NCI-H2227 (cell line): ENCODE data around the gene TMEM109.

ENCODE experiments used
- DNase-seq: peaks from one replicate; lab custom pipeline; 2025; ENCODE audit not compliant: unreplicated experiment; lab: John Stamatoyannopoulos, UW

TMEM109 gene

DNA sequence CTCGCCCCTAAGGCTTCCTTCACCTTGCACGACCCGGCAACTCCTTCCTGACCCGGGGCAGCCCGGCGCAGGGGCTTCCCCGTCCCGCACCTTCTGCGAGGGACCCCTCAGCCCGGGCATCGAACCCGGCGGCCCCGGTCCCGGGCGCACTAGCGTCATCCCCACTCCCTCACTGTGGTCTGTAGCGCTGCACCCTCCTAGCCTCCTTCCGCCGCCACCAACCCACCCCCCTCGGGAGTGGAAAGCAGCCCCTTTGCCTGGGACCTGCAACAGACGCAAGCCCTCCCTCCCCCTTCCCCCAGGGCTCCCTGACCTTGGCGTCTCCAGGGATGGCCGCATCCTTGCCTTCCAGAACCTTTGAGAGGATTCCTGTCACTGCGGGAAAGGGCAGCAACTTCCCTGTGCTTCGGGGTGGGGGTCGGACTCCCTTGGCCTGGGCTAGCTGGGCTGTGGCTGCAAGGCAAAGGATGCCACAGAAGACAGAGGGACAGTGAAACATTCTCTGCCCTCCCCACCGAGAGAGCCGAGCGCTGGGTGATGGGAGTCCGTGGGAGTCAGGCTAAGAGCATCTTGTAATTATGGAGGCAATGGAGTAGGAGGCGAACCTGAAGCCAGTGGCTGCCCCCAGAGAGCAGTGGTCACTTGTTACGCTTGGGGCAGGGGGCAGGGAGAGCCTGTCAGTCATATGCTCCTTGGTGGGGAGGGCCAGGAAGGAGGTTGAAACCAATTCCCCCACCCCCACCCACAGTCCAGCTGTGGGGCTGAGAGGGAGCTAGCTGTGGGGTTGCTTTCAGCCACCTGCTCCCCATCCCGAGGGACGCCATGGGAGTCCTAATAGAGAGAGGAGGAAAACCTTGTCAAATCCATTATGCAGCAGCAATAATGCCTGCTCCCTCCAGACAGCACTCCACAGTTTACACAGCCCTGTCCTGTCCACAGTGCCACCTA, 11.2 kb downstream of the TMEM109 start:
- DNase-seq = peak; percentile 66

DNA sequence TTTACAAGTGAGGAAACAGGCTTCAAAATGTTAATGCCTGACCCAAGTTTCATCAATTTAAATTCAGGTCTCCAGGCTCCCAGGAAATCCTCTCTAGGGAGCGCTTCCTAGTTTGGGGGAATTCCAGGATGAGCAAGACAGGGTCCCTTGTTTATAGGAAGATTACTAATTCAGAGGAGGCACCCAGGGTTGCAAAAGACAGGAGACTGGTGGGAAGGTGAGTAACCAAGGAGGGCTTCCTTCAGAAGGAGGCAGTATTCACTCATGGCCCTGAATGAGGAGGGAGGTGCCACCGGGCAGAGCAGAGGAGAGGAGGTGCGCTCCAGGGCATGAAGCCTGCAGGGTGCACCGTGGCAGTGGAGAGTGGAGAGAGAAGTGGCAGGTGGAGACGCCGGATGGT, 11.9 kb downstream of the TMEM109 start:
- no peak for DNase-seq

- peak; percentile 36 for DNase-seq
Measured at GRCh38 chr11:60926500-60926899, 12.5 kb downstream of the TMEM109 start.

DNA sequence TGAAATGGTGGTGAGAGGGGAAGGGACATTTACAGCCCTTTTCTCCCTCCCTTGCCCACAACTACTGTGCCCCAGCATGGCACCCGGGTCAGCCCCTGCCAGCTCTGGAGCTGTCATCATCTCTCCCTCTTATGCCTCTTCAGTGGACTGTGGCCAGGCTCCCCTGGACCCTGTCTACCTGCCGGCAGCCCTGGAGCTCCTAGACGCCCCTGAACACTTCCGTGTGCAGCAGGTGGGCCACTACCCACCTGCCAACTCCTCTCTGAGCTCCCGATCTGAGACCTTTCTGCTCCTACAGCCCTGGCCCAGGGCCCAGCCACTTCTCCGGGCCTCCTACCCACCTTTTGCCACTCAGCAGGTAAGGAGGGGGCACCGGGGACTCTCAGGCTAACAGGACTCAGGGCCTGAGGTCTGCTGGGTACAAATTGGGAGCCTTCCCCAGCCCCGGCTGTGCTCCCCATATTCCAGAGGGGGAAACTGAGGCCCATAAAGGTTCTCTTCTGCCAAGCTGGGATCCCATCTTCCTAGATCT, 13.2 kb downstream of the TMEM109 start:
- DNase-seq = no peak

- no peak for DNase-seq
Measured at GRCh38 chr11:60927600-60927999, 13.6 kb downstream of the TMEM109 start.

DNA sequence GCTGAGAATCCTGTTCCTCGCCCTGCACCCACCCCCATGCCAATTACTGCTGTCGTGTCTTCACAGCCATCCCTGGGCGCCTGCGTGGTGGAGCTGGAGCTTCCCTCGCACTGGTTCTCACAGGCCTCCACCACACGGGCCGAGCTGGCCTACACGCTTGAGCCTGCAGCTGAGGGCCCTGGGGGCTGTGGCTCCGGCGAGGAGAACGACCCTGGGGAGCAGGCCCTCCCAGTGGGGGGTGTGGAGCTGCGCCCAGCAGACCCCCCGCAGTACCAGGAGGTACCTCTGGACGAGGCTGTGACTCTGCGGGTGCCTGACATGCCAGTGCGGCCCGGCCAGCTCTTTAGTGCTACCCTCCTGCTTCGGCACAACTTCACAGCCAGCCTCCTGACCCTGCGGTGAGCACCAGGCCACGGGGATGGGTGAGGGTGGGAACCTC, 14.6 kb downstream of the TMEM109 start:
- DNase-seq = no peak

DNA sequence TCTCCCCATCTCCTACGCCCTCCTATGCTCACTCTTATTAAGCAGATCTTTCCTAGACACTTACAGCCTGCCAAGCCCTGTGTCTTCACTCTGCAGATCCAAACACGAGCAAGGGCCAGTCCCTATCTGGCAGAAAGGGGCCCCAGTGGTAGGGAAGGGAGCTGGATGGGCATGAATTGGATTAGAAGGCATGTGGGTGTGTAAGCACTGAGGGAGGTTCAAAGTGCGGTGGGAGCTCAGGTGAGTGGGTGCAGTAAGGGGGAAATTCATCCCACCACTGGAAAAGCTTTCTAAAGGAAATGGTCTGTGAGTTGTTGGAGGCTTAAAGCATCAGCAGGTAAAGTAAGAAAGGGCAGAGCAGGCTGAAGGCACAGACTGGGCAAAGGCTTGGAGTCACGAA, 15.8 kb downstream of the TMEM109 start:
- no peak for DNase-seq

DNA sequence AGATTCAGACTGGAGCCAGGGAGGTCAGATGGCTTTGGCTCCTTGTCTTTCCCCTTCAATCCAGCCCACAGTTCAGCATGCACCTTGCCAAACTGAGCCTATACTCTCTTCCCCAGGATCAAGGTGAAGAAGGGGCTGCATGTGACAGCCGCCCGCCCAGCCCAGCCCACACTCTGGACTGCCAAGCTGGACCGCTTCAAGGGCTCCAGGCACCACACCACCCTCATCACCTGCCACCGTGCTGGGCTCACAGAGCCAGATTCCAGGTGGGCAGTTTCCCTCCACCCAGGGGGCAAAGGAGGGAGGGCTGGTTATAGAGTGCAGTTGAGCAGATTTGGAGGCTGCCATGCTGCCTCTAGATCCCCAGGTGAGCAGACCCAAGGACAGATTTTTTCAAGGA, 16.4 kb downstream of the TMEM109 start:
- no peak for DNase-seq

DNA sequence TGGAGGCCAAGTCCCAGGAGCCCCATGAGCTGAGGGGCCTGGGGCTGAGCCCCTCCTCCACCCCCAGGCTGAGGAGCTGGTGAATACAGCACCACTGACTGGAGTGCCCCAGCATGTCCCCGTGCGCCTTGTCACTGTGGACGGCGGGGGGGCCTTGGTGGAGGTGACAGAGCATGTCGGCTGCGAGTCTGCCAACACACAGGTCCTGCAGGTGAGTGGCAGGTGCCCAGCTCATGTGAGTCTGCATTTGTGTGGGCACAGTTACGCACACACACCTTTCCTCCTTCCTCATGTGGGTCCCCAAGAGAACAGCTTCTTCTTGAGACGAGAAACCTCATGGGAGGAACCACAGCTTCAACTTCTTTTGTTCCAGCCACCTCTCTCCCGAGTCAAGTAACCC, 18.0 kb downstream of the TMEM109 start:
- DNase-seq = no peak

DNA sequence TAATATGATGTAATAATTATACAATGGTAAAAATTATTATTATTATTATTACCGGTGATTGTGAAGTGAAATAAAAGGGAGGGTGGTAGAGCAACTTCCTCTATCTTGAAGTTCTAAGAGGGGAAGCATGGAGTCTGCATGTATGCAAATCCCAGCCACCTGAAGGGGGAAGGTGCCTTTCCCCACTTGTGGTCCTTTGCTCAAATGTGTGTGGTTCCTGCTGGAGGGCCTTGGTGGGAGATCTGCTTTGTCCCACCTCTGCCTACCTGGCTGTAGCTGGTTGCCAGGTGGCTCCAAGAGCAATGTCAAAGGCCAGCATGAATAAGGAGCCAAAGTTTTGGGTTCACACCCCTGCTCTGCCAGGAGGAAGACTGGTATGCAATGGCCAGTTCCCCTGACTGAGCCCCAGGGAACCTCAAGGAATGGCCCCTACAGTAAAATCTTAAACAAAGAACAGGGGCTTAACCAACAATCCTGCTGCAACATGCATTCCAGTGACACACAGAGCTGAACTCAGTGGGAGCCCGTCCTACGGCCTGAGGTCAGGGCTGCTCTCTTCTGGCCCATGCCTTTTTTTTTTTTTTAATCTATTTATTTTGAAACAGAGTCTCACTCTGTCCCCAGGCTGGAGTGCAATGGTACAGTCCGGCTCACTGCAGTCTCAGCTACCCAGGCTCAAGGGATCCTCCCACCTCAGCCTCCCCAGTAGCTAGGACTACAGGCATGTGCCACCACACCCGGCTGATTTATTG, 18.8 kb downstream of the TMEM109 start:
- no peak for DNase-seq

DNA sequence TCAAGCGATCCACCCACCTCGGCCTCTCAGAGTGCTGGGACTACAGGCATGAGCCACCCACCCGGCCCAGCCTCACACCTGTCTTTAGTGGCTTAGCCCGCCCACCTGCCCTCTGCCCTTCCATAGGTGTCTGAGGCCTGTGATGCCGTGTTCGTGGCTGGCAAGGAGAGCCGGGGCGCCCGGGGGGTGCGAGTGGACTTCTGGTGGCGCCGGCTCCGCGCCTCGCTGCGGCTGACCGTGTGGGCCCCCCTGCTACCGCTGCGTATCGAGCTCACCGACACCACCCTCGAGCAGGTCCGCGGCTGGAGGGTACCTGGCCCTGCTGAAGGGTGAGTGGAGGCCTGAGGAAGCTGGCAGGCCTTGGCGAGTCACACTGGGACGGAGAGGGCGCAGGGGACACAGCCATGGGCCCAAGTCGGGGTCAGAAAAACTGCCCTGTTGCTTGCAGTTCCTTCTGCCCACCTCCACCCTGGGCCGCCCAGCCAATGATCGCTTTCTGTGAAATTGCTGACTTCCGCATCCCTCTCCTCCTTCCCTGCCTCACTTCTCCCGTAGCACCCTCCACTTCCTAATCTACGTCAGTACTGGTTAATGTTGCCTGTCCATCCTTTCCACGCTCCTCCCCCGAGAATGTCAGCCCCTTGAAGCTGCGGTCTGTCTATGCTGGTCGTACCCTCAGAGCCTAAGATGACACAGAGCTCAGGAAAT, 19.6 kb downstream of the TMEM109 start:
- DNase-seq = no peak

DNA sequence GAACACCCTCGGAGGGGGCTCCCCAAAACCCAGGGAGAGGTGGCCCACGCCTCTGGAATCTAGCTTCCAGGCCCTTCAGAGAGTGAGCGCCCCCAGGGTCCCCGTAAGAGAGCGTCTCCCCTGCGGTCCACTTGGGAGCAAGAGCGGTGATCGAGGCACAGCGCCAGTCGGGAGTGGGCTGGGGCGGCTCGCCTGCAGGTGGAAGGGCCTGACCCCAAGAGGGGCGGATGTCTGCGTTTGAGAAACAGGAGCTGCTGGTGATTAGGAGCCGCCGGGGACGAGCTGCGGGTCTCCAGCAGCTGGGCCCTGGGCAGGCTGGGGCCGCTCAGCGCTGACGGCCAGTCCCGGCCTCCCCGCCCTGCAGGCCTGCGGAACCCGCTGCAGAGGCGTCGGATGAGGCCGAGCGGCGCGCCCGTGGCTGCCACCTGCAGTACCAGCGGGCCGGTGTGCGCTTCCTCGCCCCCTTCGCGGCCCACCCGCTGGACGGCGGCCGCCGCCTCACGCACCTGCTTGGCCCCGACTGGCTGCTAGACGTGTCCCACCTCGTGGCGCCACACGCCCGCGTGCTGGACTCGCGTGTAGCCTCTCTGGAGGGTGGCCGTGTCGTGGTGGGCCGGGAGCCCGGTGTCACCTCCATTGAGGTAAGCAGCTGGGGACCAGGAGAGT, 20.3 kb downstream of the TMEM109 start:
- no peak for DNase-seq

- DNase-seq = no peak
Measured at GRCh38 chr11:60934790-60935605, 21.0 kb downstream of the TMEM109 start.

DNA sequence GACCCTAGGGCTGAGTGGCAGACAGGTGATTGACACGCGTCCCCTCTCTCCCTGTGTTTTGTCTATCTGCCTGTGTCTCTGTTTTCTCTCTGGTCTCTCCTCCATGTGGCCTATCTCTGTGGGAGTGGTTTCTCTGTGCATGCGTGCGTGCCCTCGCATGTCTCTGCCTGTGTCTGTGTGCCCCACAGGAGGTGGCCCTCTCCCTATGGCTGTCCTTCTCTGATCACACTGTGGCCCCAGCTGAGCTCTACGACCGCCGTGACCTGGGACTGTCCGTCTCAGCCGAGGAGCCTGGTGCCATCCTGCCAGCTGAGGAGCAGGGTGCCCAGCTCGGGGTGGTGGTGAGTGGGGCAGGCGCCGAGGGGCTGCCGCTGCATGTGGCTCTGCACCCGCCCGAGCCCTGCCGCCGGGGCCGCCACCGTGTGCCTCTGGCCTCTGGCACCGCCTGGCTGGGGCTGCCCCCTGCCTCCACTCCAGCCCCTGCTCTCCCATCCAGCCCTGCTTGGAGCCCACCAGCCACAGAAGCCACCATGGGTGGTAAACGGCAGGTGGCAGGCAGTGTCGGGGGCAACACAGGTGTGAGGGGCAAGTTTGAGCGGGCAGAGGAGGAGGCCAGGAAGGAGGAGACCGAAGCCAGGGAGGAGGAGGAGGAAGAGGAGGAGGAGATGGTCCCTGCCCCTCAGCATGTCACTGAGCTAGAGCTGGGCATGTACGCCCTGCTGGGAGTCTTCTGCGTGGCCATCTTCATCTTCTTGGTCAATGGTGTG, 21.9 kb downstream of the TMEM109 start:
- DNase-seq = no peak

GRCh38 chr11:60936467-60937143, 22.6 kb downstream of the TMEM109 start:
- DNase-seq = no peak

DNA sequence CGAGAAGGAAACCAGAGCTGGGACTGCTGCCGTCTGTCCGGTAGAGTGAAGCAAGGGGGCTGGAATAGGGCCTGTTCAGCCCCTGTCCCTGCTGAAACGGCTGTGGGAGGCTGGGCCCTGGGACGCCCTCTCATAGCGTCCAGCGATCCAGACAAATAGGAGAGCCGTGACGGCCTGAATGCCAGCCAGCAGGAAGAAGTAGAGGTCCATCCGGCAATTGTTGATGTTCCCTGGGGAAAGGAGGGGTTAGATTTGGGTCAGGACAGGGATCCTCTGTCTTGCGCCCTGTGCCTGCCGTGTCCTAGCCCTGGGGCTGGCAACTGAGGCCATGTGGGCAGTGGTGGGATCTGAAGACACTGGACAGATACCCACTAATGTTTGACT, 23.2 kb downstream of the TMEM109 start:
- no peak for DNase-seq

- DNase-seq = no peak
Measured at GRCh38 chr11:60937811-60938210, 23.9 kb downstream of the TMEM109 start.

- DNase-seq = peak; percentile 13
Measured at GRCh38 chr11:60938500-60938899, 24.5 kb downstream of the TMEM109 start.

- no peak for DNase-seq
Measured at GRCh38 chr11:60939301-60939700, 25.3 kb downstream of the TMEM109 start.
